Neural cell (in vitro differentiated cells): Measurements from ENCODE around the gene U2SURP. TPM values are rescaled to one million over a fixed set of nuclear protein-coding genes. Genes with fewer than 3 reads are reported as not detected.
"Not testable (repeated sequence)": the region's sequence is repeated elsewhere in the genome, so short reads cannot be mapped to it uniquely, and the experiment has no call there.

Experiments
- H2AFZ ChIP-seq: fragments of 200-600, 300-800 bp; sonication (generic), shearing (Covaris generic); 2 replicates; pipeline ENCODE4 v1.6.0; 2014; ENCODE audit warnings: low read depth, mild to moderate bottlenecking, antibody characterized with exemption, low read length, moderate library complexity
- H3F3A ChIP-seq: fragments of 200-600 bp; shearing (Covaris generic); 2 replicates; pipeline ENCODE4 v1.6.1; 2016; ENCODE audit warnings: mild to moderate bottlenecking, moderate library complexity, mixed read lengths, antibody characterized with exemption, low read length; ENCODE audit not compliant: insufficient read depth, poor library complexity, severe bottlenecking
- H3K27ac ChIP-seq: fragments of 200-600, 300-800 bp; sonication (generic), shearing (Covaris generic); 2 replicates; pipeline ENCODE4 v1.5.1; 2014; ENCODE audit warnings: mild to moderate bottlenecking, low read length, moderate library complexity
- H3K27me3 ChIP-seq: fragments of 300-800, 200-600 bp; sonication (generic), shearing (Covaris generic); 2 replicates; pipeline ENCODE4 v1.6.0; 2014; ENCODE audit warnings: mild to moderate bottlenecking, low read depth, low read length, moderate library complexity; ENCODE audit not compliant: insufficient read depth
- H3K36me3 ChIP-seq: fragments of 300-800, 200-600 bp; sonication (generic), shearing (Covaris generic); 2 replicates; pipeline ENCODE4 v1.5.1; 2014; ENCODE audit warnings: mild to moderate bottlenecking, antibody characterized with exemption, low read length, moderate library complexity; ENCODE audit not compliant: insufficient read depth
- H3K4me2 ChIP-seq: fragments of 300-800, 200-600 bp; sonication (generic), shearing (Covaris generic); 2 replicates; pipeline ENCODE4 v1.6.0; 2014; ENCODE audit warnings: mild to moderate bottlenecking, low read length
- H3K4me3 ChIP-seq: fragments of 300-800, 200-600 bp; sonication (generic), shearing (Covaris generic); 2 replicates; pipeline ENCODE4 v1.5.1; 2014; ENCODE audit warnings: mild to moderate bottlenecking, low read length, moderate library complexity
- H3K79me2 ChIP-seq: fragments of 200-600 bp; shearing (Covaris generic); replicated peaks from 2 replicates; pipeline ENCODE4 v1.6.0; 2014; ENCODE audit warnings: mild to moderate bottlenecking, low read length, moderate library complexity; ENCODE audit not compliant: insufficient read depth
- H3K9ac ChIP-seq: fragments of 300-800, 200-600 bp; sonication (generic), shearing (Covaris generic); 2 replicates; pipeline ENCODE4 v1.6.1; 2016; ENCODE audit warnings: mild to moderate bottlenecking, low read length, mixed read lengths
- H3K9me2 ChIP-seq: fragments of 200-600 bp; shearing (Covaris generic); 2 replicates; pipeline ENCODE4 v1.6.1; 2016; ENCODE audit warnings: mild to moderate bottlenecking, low read length, mixed read lengths; ENCODE audit not compliant: insufficient read depth
- H3K9me3 ChIP-seq: fragments of 200-600, 300-800 bp; sonication (generic), shearing (Covaris generic); 2 replicates; pipeline ENCODE4 v1.6.1; 2016; ENCODE audit warnings: mild to moderate bottlenecking, mixed run types, low read length, moderate library complexity, mixed read lengths
- H4K20me1 ChIP-seq: fragments of 200-600 bp; shearing (Covaris generic); 2 replicates; pipeline ENCODE4 v1.6.1; 2016; ENCODE audit warnings: mild to moderate bottlenecking, mixed run types; ENCODE audit not compliant: insufficient read depth
- EP300 ChIP-seq: fragments of 450-650 bp; conservative IDR thresholded peaks from 2 replicates; pipeline ENCODE4 v1.6.1; 2014; ENCODE audit warnings: antibody characterized with exemption, mild to moderate bottlenecking, moderate library complexity; ENCODE audit not compliant: poor library complexity, severe bottlenecking
- EZH2 ChIP-seq: fragments of 200-600, 300-800 bp; shearing (Covaris generic), sonication (generic); IDR thresholded peaks from 2 replicates; pipeline ENCODE4 v1.6.1; 2014; ENCODE audit warnings: antibody characterized with exemption, low read length, borderline replicate concordance, mild to moderate bottlenecking; ENCODE audit not compliant: insufficient read depth, poor library complexity, severe bottlenecking
- MXI1 ChIP-seq: fragments of 450-650 bp; conservative IDR thresholded peaks from 2 replicates; pipeline ENCODE4 v1.6.1; 2014; ENCODE audit warnings: antibody characterized with exemption, mild to moderate bottlenecking; ENCODE audit not compliant: poor library complexity, severe bottlenecking
- POLR2AphosphoS5 ChIP-seq: IDR thresholded peaks from 2 replicates; pipeline ENCODE4 v1.6.1; 2012
- RAD21 ChIP-seq: fragments of 450-650 bp; conservative IDR thresholded peaks from 2 replicates; pipeline ENCODE4 v1.6.1; 2014; ENCODE audit warnings: antibody characterized with exemption, mild to moderate bottlenecking, moderate library complexity
- SMC3 ChIP-seq: fragments of 450-650 bp; conservative IDR thresholded peaks from 2 replicates; pipeline ENCODE4 v1.6.1; 2014; ENCODE audit warnings: antibody characterized with exemption, mild to moderate bottlenecking, moderate library complexity; ENCODE audit not compliant: poor library complexity
- TAF1 ChIP-seq: IDR thresholded peaks from 2 replicates; pipeline ENCODE4 v1.6.1; 2012; ENCODE audit warnings: low read depth
- polyA plus RNA-seq: library from polyadenylated mRNA; depleted of rRNA; stranded (reverse); fragments of >200 nt; gene quantifications from 2 replicates; pipeline ENCODE4 v1.2.3, GENCODE V29; 2014
- TF ChIP-seq, protein P1 (sequence below): IDR thresholded peaks from 2 replicates; pipeline ENCODE4 v1.6.1; 2012; ENCODE audit warnings: borderline replicate concordance
- TF ChIP-seq, protein P2 (sequence below): fragments of 450-650 bp; IDR thresholded peaks from 2 replicates; pipeline ENCODE4 v1.5.1; 2014; ENCODE audit warnings: antibody characterized with exemption, mild to moderate bottlenecking, moderate library complexity; ENCODE audit not compliant: poor library complexity, severe bottlenecking

The U2SURP gene
- polyA plus RNA-seq, 1 donor from 2014 or later = 159 TPM

DNA sequence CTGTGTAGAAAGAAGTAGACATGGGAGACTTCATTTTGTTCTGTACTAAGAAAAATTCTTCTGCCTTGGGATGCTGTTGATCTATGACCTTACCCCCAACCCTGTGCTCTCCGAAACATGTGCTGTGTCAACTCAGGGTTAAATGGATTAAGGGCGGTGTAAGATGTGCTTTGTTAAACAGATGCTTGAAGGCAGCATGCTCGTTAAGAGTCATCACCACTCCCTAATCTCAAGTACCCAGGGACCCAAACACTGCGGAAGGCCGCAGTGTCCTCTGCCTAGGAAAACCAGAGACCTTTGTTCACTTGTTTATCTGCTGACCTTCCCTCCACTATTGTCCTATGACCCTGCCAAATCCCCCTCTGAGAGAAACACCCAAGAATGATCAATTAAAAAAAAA, 72.6 kb downstream of the U2SURP start:
- not testable (repeated sequence) for H3F3A ChIP-seq, H3K79me2 ChIP-seq, H3K4me2 ChIP-seq

DNA sequence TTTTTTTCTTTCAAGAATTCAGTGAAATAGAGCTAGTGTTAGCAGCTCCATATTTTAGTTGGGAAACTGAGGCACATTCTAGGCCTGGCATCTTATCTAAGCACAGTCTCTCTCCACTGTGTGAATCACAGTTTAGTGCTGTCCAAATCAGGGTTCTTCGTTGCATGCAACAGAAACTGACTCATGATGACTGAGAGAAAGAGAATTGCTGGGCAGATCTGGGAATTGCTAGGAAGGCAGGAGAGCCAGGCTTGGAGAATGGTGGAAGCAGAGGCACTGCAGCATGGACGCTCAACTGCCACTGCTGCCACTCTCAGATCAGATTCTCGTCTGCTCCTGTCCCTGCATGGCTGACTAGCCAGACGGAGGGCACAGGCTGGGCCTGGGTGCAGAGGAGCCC, 77.5 kb downstream of the U2SURP start:
- no peaks in the 10 kb centered on the region for H3K9me3 ChIP-seq
- TF ChIP-seq, protein P1, sequence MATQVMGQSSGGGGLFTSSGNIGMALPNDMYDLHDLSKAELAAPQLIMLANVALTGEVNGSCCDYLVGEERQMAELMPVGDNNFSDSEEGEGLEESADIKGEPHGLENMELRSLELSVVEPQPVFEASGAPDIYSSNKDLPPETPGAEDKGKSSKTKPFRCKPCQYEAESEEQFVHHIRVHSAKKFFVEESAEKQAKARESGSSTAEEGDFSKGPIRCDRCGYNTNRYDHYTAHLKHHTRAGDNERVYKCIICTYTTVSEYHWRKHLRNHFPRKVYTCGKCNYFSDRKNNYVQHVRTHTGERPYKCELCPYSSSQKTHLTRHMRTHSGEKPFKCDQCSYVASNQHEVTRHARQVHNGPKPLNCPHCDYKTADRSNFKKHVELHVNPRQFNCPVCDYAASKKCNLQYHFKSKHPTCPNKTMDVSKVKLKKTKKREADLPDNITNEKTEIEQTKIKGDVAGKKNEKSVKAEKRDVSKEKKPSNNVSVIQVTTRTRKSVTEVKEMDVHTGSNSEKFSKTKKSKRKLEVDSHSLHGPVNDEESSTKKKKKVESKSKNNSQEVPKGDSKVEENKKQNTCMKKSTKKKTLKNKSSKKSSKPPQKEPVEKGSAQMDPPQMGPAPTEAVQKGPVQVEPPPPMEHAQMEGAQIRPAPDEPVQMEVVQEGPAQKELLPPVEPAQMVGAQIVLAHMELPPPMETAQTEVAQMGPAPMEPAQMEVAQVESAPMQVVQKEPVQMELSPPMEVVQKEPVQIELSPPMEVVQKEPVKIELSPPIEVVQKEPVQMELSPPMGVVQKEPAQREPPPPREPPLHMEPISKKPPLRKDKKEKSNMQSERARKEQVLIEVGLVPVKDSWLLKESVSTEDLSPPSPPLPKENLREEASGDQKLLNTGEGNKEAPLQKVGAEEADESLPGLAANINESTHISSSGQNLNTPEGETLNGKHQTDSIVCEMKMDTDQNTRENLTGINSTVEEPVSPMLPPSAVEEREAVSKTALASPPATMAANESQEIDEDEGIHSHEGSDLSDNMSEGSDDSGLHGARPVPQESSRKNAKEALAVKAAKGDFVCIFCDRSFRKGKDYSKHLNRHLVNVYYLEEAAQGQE = no peak
- TF ChIP-seq TAF1 = no peak
- no peak for TF ChIP-seq POLR2AphosphoS5
- TF ChIP-seq EP300 = no peak
- no peak for TF ChIP-seq SMC3
- TF ChIP-seq EZH2 = no peak
- no peak overlapping the region for H3K4me3 ChIP-seq
- no peaks in the 10 kb centered on the region for H3K79me2 ChIP-seq
- no peak overlapping the region for H3K9ac ChIP-seq
- H3K4me2 ChIP-seq = no peak overlapping the region
- no peaks in the 10 kb centered on the region for H4K20me1 ChIP-seq
- H2AFZ ChIP-seq = no peak overlapping the region
- H3K27me3 ChIP-seq = no peaks in the 10 kb centered on the region
- H3K36me3 ChIP-seq = no peaks in the 10 kb centered on the region
- H3K9me2 ChIP-seq = no peaks in the 10 kb centered on the region
- H3F3A ChIP-seq = no peaks in the 10 kb centered on the region
- no peak overlapping the region for H3K27ac ChIP-seq

More for the DNA sequence above, 72.6 kb downstream of the U2SURP start:
- H3K27ac ChIP-seq, H4K20me1 ChIP-seq, H3K36me3 ChIP-seq, H3K9ac ChIP-seq, H3K4me3 ChIP-seq, H2AFZ ChIP-seq, H3K9me3 ChIP-seq, H3K27me3 ChIP-seq, H3K9me2 ChIP-seq: not testable (repeated sequence)

DNA sequence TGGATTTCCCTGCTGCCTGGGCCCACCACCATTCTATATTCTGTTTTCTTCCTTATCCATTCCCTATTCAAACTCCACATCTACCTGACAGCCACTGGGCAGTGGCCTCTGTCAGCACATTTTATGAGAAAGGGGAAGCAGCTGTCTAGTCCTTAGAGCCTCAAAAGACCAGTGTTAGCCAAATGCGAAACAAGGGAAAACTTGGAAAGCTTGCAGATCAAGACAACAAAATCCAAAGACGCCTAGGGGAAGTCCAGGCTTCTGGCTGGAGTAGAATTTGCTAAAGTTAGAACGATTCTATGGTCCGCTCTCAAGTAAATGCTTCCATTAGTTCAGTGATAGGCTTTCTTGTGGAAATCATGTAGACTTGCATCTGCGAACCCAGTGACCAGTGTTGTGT, 78.8 kb downstream of the U2SURP start:
- no peak overlapping the region for H3K4me2 ChIP-seq
- H3K9me2 ChIP-seq = no peaks in the 10 kb centered on the region
- H3K27me3 ChIP-seq = no peaks in the 10 kb centered on the region
- no peak overlapping the region for H2AFZ ChIP-seq
- no peaks in the 10 kb centered on the region for H3F3A ChIP-seq
- H3K79me2 ChIP-seq = no peaks in the 10 kb centered on the region
- no peak overlapping the region for H3K9ac ChIP-seq
- no peaks in the 10 kb centered on the region for H3K9me3 ChIP-seq
- no peak for TF ChIP-seq MXI1
- no peak for TF ChIP-seq TAF1
- TF ChIP-seq SMC3 = no peak
- no peak for TF ChIP-seq EZH2
- no peak for TF ChIP-seq RAD21
- TF ChIP-seq EP300 = no peak
- TF ChIP-seq, protein P2, sequence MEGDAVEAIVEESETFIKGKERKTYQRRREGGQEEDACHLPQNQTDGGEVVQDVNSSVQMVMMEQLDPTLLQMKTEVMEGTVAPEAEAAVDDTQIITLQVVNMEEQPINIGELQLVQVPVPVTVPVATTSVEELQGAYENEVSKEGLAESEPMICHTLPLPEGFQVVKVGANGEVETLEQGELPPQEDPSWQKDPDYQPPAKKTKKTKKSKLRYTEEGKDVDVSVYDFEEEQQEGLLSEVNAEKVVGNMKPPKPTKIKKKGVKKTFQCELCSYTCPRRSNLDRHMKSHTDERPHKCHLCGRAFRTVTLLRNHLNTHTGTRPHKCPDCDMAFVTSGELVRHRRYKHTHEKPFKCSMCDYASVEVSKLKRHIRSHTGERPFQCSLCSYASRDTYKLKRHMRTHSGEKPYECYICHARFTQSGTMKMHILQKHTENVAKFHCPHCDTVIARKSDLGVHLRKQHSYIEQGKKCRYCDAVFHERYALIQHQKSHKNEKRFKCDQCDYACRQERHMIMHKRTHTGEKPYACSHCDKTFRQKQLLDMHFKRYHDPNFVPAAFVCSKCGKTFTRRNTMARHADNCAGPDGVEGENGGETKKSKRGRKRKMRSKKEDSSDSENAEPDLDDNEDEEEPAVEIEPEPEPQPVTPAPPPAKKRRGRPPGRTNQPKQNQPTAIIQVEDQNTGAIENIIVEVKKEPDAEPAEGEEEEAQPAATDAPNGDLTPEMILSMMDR = no peak
- TF ChIP-seq, protein P1 = no peak
- no peak for TF ChIP-seq POLR2AphosphoS5
- H3K4me3 ChIP-seq = no peak overlapping the region
- no peaks in the 10 kb centered on the region for H4K20me1 ChIP-seq
- H3K36me3 ChIP-seq = no peaks in the 10 kb centered on the region
- no peak overlapping the region for H3K27ac ChIP-seq
